ENCODE measurements around the gene KCTD20.

Gene KCTD20

GRCh38 chr6:36499918-36500317, 57.1 kb downstream of the KCTD20 start:
- no peak for DNase-seq

GRCh38 chr6:36501686-36502085, 58.9 kb downstream of the KCTD20 start:
- DNase-seq = no peak

GRCh38 chr6:36504181-36504580, 61.4 kb downstream of the KCTD20 start:
- DNase-seq = no peak

GRCh38 chr6:36504982-36505381, 62.2 kb downstream of the KCTD20 start:
- no peak for DNase-seq

GRCh38 chr6:36505744-36506534, 63.1 kb downstream of the KCTD20 start:
- no peak for DNase-seq

- DNase-seq = no peak
Observed at GRCh38 chr6:36506611-36507010, 63.8 kb downstream of the KCTD20 start.

GRCh38 chr6:36508532-36508931, 65.7 kb downstream of the KCTD20 start:
- no peak for DNase-seq

GRCh38 chr6:36510365-36510764, 67.6 kb downstream of the KCTD20 start:
- no peak for DNase-seq

GRCh38 chr6:36514554-36515456, 72.0 kb downstream of the KCTD20 start:
- DNase-seq = no peak

- no peak for DNase-seq
Observed at GRCh38 chr6:36515844-36516243, 73.0 kb downstream of the KCTD20 start.

GRCh38 chr6:36516559-36516958, 73.8 kb downstream of the KCTD20 start:
- no peak for DNase-seq

- no peak for DNase-seq
Observed at GRCh38 chr6:36516988-36517387, 74.2 kb downstream of the KCTD20 start.

- DNase-seq = no peak
Observed at GRCh38 chr6:36517408-36517807, 74.6 kb downstream of the KCTD20 start.

- peak; percentile 32 to 70 for DNase-seq
Observed at GRCh38 chr6:36519352-36519751, 76.6 kb downstream of the KCTD20 start.

- no peak for DNase-seq
Observed at GRCh38 chr6:36523451-36523850, 80.7 kb downstream of the KCTD20 start.

GRCh38 chr6:36523936-36524499, 81.2 kb downstream of the KCTD20 start:
- no peak for DNase-seq

- DNase-seq = no peak
Observed at GRCh38 chr6:36524871-36525270, 82.1 kb downstream of the KCTD20 start.

GRCh38 chr6:36525346-36525745, 82.5 kb downstream of the KCTD20 start:
- DNase-seq = no peak

GRCh38 chr6:36526066-36526465, 83.3 kb downstream of the KCTD20 start:
- DNase-seq = no peak

- no peak for DNase-seq
Observed at GRCh38 chr6:36533321-36533720, 90.5 kb downstream of the KCTD20 start.

GRCh38 chr6:36536873-36537547, 94.2 kb downstream of the KCTD20 start:
- DNase-seq = no peak

GRCh38 chr6:36539814-36540568, 97.2 kb downstream of the KCTD20 start:
- no peak for DNase-seq
